ENCODE measurements around the gene PBX1.

PBX1 gene

GRCh38 chr1:164619006-164619784, 60.2 kb downstream of the PBX1 start:
- DNase-seq = no peak

- no peak for DNase-seq
These were observed 63.3 kb downstream of the PBX1 start for GRCh38 chr1:164622068-164622845.

GRCh38 chr1:164623805-164624204, 64.8 kb downstream of the PBX1 start:
- no peak for DNase-seq

GRCh38 chr1:164624400-164624799, 65.4 kb downstream of the PBX1 start:
- DNase-seq = no peak

GRCh38 chr1:164625004-164625617, 66.1 kb downstream of the PBX1 start:
- no peak for DNase-seq

- DNase-seq = no peak
These were observed 69.8 kb downstream of the PBX1 start for GRCh38 chr1:164628772-164629171.

- no peak for DNase-seq
These were observed 71.0 kb downstream of the PBX1 start for GRCh38 chr1:164629971-164630370.

- DNase-seq = peak in 1 of 5 experiments; percentile 41
These were observed 71.8 kb downstream of the PBX1 start for GRCh38 chr1:164630626-164631396.

- DNase-seq = no peak
These were observed 72.8 kb downstream of the PBX1 start for GRCh38 chr1:164631751-164632150.

- no peak for DNase-seq
These were observed 75.0 kb downstream of the PBX1 start for GRCh38 chr1:164633997-164634396.

GRCh38 chr1:164635059-164635802, 76.2 kb downstream of the PBX1 start:
- no peak for DNase-seq

GRCh38 chr1:164635803-164636731, 77.1 kb downstream of the PBX1 start:
- DNase-seq = no peak

GRCh38 chr1:164636757-164637156, 77.8 kb downstream of the PBX1 start:
- DNase-seq = no peak

GRCh38 chr1:164637461-164638375, 78.7 kb downstream of the PBX1 start:
- DNase-seq = no peak

GRCh38 chr1:164638492-164639202, 79.7 kb downstream of the PBX1 start:
- no peak for DNase-seq

- no peak for DNase-seq
These were observed 81.8 kb downstream of the PBX1 start for GRCh38 chr1:164640686-164641352.

- no peak for DNase-seq
These were observed 82.4 kb downstream of the PBX1 start for GRCh38 chr1:164641353-164641730.

GRCh38 chr1:164643018-164643417, 84.0 kb downstream of the PBX1 start:
- DNase-seq = no peak

GRCh38 chr1:164644268-164644667, 85.3 kb downstream of the PBX1 start:
- no peak for DNase-seq

All from T-helper 2 cell (primary cell).